GM21423 (cell line): ENCODE measurements around the gene BAZ1A.
"Not testable (repeated sequence)": the region's sequence is repeated elsewhere in the genome, so short reads cannot be mapped to it uniquely, and the experiment has no call there.

Experiments
- ATAC-seq: cut with Tn5 transposase; IDR thresholded peaks from one replicate; pipeline ENCODE4 v1.9.1; 2021; ENCODE audit warnings: mild to moderate bottlenecking, moderate library complexity; ENCODE audit not compliant: unreplicated experiment

The BAZ1A gene

DNA sequence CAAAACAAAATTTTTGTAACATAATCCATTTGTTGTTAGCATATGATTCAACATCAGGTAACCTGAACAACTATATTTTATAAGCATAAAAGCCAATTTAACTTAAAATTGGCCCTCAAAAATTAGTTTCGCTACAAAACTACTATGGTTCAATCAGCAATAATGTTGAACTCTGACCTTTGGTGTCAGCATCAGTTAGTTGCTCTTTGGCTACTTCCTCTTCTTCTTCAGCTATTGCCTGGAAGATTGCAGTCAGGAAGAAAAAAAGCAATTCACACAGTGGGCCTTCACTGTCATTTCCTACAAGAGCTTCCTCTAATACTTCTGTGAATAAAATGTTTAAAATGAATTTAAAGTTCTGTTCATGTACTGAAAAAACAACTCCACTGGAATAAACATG lies 82.6 kb downstream of the BAZ1A start:
- ATAC-seq, result no peak

- peak; percentile 51 for ATAC-seq
These were observed 89.7 kb downstream of the BAZ1A start for GRCh38 chr14:34785223-34786006.

- ATAC-seq, result no peak
These were observed 93.1 kb downstream of the BAZ1A start for GRCh38 chr14:34782031-34782430.

- ATAC-seq, result no peak
These were observed 93.9 kb downstream of the BAZ1A start for GRCh38 chr14:34781242-34781641.

DNA sequence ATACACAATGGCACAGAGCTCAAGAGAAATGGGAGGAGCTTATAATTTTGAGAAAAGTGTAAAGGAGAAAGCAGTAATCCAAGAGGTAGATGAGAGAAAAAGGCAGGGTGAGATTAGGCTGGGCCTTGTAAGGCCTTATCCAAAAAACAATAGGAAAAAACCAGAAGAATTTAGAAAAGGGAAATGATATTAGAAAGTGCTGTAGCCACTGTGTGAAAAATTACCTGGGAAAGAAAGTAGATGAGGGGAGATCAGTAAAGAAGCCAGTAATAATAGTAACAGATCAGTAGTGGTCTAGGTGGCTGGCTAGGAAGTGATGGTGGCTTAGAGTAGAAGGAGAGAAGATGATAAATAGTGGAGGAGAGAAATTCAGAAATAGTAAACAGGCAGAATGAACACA lies 94.5 kb downstream of the BAZ1A start:
- no peak for ATAC-seq

GRCh38 chr14:34778744-34779143 lies 96.4 kb downstream of the BAZ1A start:
- no peak for ATAC-seq

DNA sequence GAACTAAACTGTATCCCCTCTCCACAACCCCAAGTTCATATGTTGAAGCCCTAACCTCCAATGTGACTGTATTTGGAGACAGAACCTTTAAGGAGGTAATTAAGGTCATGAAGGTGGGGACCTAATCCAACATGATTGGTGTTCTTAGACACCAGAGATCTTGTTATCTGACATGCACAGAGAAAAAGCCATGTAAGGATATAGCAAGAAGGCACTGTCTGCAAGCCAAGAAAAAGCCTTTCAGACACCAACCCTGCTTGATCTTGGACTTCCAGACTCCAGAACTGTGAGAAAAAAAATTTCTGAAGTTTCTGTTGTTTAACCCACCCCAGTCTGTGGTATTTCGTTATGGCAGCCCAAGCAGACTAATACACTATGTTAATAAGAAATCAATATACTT lies 98.5 kb downstream of the BAZ1A start:
- ATAC-seq, result no peak

- no peak for ATAC-seq
These were observed 99.2 kb downstream of the BAZ1A start for GRCh38 chr14:34775922-34776321.

DNA sequence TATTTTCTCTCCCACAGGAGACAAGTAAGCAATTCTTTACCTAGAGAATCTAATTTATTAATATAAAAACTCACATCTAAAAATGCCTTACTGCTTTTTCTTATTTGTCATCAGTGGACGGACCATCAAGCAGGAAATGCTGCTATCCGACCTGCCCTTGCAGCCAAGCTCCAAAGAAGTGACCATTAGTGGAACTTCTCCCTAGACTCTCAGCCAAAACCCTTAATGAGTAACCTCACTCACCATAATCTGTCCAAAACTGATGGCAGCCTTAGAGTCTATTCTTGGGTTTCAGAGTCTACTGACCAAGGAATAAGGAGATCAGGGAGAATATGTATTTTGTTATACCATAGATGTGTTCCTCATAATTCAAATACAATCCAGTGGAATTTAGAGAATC lies 99.8 kb downstream of the BAZ1A start:
- ATAC-seq, result no peak

- ATAC-seq, result no peak
These were observed 104.3 kb downstream of the BAZ1A start for GRCh38 chr14:34770901-34771300.

DNA sequence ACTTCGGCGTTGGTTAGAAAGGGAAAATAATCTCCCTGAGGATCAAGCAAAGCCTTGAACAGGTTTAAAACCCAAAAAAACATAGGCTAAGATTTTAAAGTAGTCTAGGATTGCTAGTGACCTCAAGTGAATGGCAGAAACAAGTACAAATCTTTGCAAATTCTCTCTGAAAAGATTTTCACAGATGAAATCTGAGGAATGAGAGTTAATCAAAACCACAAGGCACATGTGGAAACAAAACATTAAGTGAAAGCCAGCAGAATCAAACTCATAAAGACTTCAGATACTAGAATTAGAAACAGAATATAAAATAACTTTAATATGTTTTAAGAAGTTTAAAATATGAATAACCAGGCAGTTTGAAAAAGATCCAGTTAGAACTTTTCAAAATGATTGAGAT lies 108.6 kb downstream of the BAZ1A start:
- no peak for ATAC-seq

- no peak for ATAC-seq
These were observed 109.1 kb downstream of the BAZ1A start for GRCh38 chr14:34766060-34766459.

GRCh38 chr14:34755215-34755614 lies 119.9 kb downstream of the BAZ1A start:
- ATAC-seq, result no peak

DNA sequence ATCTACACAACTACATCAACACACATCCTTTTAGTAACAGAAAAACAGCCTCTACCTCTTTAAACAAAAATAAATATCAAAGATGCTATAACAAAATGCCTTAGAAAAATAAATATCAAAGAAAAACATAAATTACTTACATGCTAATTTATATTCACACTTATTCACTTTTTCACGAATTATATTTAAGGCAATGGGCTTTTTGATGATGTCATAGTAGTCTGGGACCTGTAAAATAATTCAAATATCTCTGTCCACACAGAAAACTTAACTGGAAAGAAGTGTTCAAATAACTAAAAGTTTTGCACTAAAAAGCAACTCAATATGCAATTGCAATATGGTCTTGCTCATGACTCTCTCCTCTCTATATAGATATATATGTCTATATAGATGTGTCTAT lies 120.5 kb downstream of the BAZ1A start:
- no peak for ATAC-seq

- ATAC-seq, result no peak
These were observed 124.5 kb downstream of the BAZ1A start for GRCh38 chr14:34750670-34751069.

DNA sequence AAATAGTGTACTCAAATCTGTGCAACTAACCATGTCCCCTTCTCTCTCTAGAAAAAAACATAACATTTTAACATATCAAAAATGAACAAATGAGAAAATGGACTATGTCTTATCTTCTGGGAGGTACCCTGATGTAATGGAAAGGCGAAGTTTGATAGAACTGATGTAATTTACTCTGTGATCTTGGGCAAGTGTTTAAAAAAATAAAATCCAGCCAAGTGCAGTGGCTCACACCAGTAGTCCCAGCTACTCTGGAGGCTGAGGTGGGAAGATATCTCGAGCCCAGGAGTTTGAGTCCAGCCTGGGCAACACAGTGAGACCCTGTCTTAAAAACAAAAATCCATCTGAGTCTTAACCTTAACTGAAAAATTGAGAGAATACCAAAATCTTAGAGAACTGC lies 124.9 kb downstream of the BAZ1A start:
- ATAC-seq, result no peak

- no peak for ATAC-seq
These were observed 125.8 kb downstream of the BAZ1A start for GRCh38 chr14:34749408-34749807.

DNA sequence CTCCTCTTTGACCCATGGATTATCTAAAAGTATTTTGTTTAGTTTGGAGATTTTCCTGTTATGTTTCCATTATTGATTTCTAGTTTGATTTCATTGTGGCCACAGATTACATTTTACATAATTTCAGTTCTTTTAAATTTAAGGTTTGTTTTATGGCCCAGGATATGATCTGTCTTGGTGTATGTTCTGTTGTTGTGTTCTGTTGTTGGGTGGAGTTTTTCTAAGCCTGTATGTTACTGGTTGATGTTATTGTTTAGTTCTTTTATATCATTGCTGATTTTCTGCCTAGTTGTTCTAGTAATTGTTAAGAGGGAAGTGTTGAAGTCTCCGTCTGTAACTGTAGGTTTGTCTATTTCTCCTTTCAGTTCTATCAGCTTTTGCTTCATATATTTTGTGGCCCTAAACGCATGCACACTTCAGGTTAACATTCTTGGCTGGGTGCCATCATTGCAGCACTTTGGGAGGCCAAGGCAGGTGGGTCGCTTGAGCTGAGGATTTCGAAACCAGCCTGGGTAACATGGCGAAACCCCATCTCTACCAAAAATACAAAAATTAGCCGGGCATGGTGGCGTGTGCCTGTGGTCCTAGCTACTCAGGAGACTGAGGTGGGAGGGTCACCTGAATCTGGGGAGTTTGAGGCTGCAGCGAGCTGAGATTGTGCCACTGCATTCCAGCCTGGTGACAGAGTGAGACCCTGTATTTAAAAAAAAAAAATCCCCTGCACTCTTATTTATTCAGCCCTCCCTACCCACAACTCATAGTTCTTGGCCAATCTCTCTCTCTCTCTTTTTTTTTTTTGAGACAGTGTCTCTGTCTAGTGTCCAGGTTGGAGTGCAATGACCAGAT lies 132.7 kb downstream of the BAZ1A start:
- ATAC-seq, result no peak

DNA sequence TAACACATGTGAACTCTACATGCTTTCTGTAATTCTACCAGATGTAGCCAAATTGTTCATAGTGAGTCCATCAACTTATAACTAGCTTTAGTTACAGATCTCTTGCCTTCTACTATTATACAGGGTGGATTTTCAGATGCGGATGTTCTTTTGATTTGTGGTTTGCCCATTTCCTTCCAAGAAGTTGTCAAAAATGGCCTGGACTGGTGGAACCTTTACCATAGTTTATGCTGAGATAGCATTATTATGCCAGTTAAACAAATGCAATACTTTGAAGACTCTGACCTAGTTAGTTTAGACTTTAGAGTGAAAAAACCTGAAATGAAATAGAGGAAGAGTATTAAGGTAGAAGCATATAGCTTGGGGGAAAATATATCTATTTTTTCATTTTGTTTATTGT lies 133.3 kb downstream of the BAZ1A start:
- no peak for ATAC-seq

DNA sequence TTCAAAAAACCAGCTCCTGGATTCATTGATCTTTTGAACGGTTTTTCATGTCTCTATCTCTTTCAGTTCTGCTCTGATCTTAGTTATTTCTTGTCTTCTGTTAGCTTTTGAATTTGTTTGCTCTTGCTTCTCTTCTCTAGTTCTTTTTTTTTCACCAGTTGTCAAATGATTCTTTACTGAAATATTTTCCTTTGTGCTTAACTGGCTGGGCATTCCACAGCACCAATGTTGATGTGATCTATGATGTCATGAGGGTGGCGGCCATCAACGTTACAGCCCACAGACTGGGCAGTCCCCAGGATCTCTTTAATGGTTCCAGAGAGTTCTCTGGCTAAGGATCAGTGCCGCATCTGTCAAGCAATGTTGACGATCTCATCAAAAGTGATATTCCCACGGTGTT lies 135.0 kb downstream of the BAZ1A start:
- ATAC-seq, result not testable (repeated sequence)

DNA sequence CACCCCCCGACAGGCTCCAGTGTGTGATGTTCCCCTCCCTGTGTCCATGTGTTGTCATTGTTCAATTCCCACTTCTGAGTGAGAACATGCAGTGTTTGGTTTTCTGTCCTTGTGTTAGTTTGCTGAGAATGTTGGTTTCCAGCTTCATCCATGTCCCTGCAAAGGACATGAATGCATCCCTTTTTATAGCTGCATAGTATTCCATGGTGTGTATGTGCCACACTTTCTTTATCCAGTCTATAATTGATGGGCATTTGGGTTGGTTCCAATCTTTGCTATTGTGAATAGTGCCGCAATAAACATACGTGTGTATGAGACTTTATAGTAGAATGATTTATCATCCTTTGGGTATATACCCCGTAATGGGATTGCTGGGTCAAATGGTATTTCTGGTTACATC lies 138.1 kb downstream of the BAZ1A start:
- not testable (repeated sequence) for ATAC-seq

DNA sequence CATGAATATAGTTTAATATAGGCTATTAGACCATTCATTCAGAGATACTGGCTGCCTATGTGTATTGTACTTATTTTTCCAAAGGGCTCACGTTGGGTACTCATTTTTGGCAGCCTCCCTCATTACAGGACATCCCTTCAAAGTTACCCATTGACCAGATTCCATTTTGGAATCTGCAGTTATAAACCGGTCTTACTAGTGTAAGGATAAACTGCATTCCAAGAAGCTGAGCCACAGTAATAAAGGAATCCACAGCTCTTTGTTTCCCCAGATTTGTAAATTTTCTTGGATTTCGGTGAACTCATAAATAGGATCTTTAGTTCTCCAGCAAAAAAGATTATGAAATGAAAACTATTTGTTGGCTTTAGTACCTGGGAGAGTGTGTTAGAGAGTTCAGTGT lies 141.9 kb downstream of the BAZ1A start:
- no peak for ATAC-seq
